GM19025 (cell line): ENCODE results near the gene ZNF205.
"Not testable (repeated sequence)": the region's sequence is repeated elsewhere in the genome, so short reads cannot be mapped to it uniquely, and the experiment has no call there.

Experiments used
- ATAC-seq: cut with Tn5 transposase; IDR thresholded peaks from one replicate; pipeline ENCODE4 v1.9.1; 2021; ENCODE audit warnings: mild to moderate bottlenecking, low read depth, moderate library complexity; ENCODE audit not compliant: unreplicated experiment

Gene ZNF205

GRCh38 chr16:3165111-3165822, 52.9 kb downstream of the ZNF205 start:
- ATAC-seq = no peak

DNA sequence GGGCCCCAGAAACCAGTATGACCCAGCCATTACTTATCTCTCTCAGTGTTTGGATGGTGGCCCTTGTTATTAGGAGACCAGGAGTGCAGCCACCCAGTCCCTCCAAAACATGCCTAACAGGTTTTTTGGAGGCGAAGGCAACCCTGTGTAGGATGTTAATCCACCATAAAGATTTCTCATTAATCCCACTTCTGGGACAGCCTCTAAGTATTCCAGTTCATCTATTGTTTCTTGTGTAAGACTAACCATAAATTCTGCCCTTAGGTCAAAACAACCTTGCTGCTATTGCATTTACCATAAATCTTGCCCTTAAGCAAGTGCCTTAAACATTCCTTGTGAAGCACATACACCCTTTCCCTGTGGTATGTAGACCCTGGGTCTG, 54.1 kb downstream of the ZNF205 start:
- no peak for ATAC-seq

DNA sequence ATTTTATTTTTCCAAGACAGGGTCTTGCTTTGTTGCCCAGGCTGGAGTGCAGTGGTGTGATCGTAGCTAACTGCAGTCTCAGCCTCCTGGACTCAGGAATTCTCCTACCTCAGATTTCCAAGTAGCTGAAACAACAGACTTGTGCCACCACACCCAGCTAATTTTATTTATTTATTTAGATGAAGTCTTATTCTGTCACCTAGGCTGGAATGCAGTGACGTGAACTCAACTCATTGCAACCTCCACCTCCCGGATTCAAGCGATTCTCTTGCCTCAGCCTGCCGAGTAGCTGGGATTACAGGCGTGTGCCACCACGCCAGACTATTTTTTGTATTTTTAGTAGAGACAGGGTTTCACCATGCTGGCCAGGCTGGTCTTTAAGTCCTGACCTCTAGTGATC, 56.3 kb downstream of the ZNF205 start:
- not testable (repeated sequence) for ATAC-seq
